LNCaP clone FGC (cell line): Measurements from ENCODE around the gene VMO1.

Experiments
- DNase-seq: peaks from one replicate; pipeline ENCODE4 v3.0.0-alpha.2; 2011; ENCODE audit warnings: low read depth
- H3K4me3 ChIP-seq: 2 replicates; pipeline ENCODE4 v1.5.1; 2011; ENCODE audit warnings: mild to moderate bottlenecking, low read depth, low read length, control low read depth
- TF ChIP-seq, protein P1 (sequence below): IDR thresholded peaks from 2 replicates; pipeline ENCODE4 v1.5.1; 2012; ENCODE audit warnings: mild to moderate bottlenecking; ENCODE audit not compliant: control insufficient read depth, insufficient read depth; ENCODE audit errors: extremely low read depth

Gene VMO1

GRCh38 chr17:4808378-4808767 is 22.2 kb upstream of the VMO1 start:
- peak overlapping the region; percentile 74 for H3K4me3 ChIP-seq
- TF ChIP-seq, protein P1, sequence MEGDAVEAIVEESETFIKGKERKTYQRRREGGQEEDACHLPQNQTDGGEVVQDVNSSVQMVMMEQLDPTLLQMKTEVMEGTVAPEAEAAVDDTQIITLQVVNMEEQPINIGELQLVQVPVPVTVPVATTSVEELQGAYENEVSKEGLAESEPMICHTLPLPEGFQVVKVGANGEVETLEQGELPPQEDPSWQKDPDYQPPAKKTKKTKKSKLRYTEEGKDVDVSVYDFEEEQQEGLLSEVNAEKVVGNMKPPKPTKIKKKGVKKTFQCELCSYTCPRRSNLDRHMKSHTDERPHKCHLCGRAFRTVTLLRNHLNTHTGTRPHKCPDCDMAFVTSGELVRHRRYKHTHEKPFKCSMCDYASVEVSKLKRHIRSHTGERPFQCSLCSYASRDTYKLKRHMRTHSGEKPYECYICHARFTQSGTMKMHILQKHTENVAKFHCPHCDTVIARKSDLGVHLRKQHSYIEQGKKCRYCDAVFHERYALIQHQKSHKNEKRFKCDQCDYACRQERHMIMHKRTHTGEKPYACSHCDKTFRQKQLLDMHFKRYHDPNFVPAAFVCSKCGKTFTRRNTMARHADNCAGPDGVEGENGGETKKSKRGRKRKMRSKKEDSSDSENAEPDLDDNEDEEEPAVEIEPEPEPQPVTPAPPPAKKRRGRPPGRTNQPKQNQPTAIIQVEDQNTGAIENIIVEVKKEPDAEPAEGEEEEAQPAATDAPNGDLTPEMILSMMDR, result no peak
- DNase-seq, result peak; percentile 56

- TF ChIP-seq, protein P1, result no peak
- peak overlapping the region; percentile 74 for H3K4me3 ChIP-seq
- no peak for DNase-seq
Observed at GRCh38 chr17:4807605-4808377, 21.6 kb upstream of the VMO1 start.

DNA sequence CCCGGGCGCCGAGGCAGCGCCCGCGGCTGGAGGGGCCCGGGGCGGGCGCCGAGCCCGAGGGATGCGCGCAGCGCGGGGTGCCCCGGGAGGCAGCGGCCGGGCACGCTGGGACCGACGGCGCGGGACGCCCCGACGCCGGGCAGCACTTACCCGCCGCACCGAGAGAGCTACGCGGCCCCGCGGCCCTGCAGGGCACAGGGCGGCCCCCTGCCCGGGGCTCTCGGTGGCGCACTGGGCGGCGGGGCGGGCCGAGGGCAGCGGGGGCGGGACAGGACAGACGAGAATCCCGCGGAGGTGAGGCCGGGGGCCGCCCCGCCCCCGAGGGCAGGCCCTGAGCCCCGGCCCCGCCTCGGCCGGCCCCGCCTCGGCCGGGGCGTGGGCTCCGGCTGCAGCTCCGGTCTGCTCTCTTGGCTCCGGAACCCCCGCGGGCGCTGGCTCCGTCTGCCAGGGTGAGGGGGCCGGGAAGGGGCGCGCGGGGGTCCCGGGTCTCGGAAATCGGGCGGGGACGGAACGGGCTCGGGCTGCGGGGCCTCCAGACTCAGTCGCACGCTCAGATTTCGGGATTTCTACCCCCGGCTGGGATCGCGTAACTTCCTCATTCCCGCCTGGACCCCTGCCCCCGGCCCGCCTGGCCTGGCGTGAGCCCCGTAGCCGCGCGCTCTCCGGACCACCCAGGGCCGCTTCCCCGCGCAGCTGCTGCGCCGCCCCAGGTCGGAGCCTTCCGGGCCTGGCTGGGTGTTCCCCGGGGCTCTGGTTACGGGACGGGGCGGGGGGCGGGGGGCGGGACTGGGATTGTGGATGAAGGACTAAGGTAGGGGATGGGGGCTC is 20.8 kb upstream of the VMO1 start, which contains the start of gene PLD2:
Gene PLD2, plus strand, starts transcription at position 376 of the 828 bp plus-strand sequence. CDS start 621 bp downstream, outside the sequence.
- TF ChIP-seq, protein P1, result no peak
- H3K4me3 ChIP-seq, result peak within 1 kb of the TSS; percentile 74
- no peak for DNase-seq

GRCh38 chr17:4806456-4806776 is 20.3 kb upstream of the VMO1 start:
- TF ChIP-seq, protein P1, result no peak
- peak overlapping the region; percentile 56 for H3K4me3 ChIP-seq
- no peak for DNase-seq

DNA sequence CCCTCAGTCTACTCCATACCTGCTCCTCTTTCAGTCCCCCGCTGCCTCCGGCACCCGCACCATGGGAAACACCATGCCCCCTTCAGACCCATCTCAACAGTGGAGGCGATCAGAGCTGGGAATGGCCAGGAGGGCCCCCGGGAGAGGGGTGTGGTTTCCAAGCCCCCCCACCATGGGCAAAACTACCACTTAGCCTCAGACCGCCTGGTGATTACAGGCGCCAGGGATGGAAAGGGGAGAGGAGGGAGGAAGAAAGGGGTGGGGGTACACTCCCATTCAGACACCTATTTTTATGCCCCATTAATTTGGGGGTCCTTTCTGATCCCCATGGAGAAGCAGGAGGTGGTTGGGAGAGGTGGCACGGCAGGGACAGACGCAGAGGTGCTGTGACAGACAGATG is 16.1 kb upstream of the VMO1 start, which contains the start of gene C17orf114:
Gene C17orf114, minus strand, starts transcription at position 101 of the 400 bp plus-strand sequence.
- H3K4me3 ChIP-seq, result no peak within 1 kb of the TSS
- TF ChIP-seq, protein P1, result no peak
- DNase-seq, result no peak

DNA sequence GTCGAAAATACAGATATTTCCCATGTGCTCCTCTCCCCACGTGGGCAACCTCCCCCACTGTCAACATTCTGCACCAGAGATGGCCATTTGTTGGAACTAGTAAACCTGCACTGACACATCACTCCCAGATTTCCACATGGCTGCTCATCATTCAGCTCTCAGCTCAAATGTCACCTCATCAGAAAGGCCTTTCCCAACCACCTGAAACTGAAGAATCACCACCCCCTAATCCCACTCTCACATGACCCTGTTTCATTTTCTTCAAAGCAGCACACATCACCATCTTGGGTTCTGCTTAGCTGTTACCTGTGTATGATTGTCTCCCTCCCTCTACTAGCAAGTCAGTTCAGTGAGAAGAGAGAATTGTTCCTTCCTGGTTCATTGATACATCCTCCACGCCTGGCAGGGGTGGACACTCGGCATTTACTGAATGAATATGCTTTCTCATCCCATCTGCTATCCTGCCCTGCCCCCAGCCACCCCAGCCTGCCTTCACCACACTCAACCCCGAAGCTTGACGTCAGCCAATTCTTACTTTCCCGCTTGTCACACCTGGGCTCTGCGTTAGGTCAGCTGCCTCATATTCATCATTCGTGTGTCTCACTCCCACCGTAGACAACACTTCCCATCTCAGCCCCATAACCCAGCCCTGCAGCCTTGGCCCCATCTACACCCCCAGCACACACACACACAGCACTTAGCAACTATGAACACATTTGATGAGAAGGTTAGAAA is 14.5 kb upstream of the VMO1 start:
- TF ChIP-seq, protein P1, result no peak
- H3K4me3 ChIP-seq, result no peak overlapping the region
- no peak for DNase-seq
